Mesenchymal stem cell (in vitro differentiated cells and primary cell): ENCODE measurements around the gene OPCML.

Experiments used
- DNase-seq: peaks from one replicate; pipeline ENCODE4 v3.0.0-alpha.2; 2013
- H2AFZ ChIP-seq: one replicate; pipeline ENCODE4 v1.6.1; 2013; ENCODE audit warnings: low read depth, mild to moderate bottlenecking, control low read depth, inconsistent platforms, low read length, moderate library complexity
- H2AK5ac ChIP-seq: 2 replicates; pipeline ENCODE4 v1.6.1; 2013; ENCODE audit warnings: low read length, moderate library complexity, mild to moderate bottlenecking, inconsistent platforms; ENCODE audit not compliant: severe bottlenecking
- H2BK120ac ChIP-seq: one replicate; pipeline ENCODE4 v1.6.1; 2013; ENCODE audit warnings: low read depth, mild to moderate bottlenecking, inconsistent platforms, low read length, moderate library complexity
- H2BK12ac ChIP-seq, 2 experiments: one replicate each; pipeline ENCODE4 v1.6.1; 2013; ENCODE audit warnings: inconsistent platforms in 2 of 2, low read length in 2 of 2, mild to moderate bottlenecking in 2 of 2, moderate library complexity in 2 of 2, control low read depth in 1 of 2
- H2BK15ac ChIP-seq: one replicate; pipeline ENCODE4 v1.6.1; 2013; ENCODE audit warnings: mild to moderate bottlenecking, low read depth, inconsistent platforms; ENCODE audit not compliant: poor library complexity, severe bottlenecking
- H2BK5ac ChIP-seq: 2 replicates; pipeline ENCODE4 v1.6.1; 2013; ENCODE audit warnings: low read depth, mild to moderate bottlenecking, low read length, control low read depth, inconsistent platforms; ENCODE audit not compliant: poor library complexity, severe bottlenecking
- H3K14ac ChIP-seq, 2 experiments: one replicate each; pipeline ENCODE4 v1.6.1; 2013; ENCODE audit warnings: inconsistent platforms in 2 of 2, low read length in 2 of 2, control low read depth in 1 of 2, mild to moderate bottlenecking in 1 of 2, moderate library complexity in 1 of 2
- H3K18ac ChIP-seq, 2 experiments: one replicate each; pipeline ENCODE4 v1.6.1; 2013; ENCODE audit warnings: inconsistent platforms in 2 of 2, low read length in 2 of 2, control low read depth in 1 of 2, low read depth in 1 of 2, mild to moderate bottlenecking in 1 of 2
- H3K23ac ChIP-seq, 2 experiments: one replicate each; pipeline ENCODE4 v1.6.1; 2013; ENCODE audit warnings: inconsistent platforms in 2 of 2, low read length in 2 of 2, mild to moderate bottlenecking in 2 of 2, moderate library complexity in 2 of 2, control low read depth in 1 of 2
- H3K27ac ChIP-seq: 2 replicates; pipeline ENCODE4 v1.5.1; 2013; ENCODE audit warnings: mild to moderate bottlenecking, moderate library complexity, low read length, control low read depth, inconsistent platforms; ENCODE audit not compliant: poor library complexity, severe bottlenecking
- H3K27me3 ChIP-seq, 2 experiments: 2 replicates each; pipeline versions ENCODE4 v1.6.1 to v1.7.0; 2013; ENCODE audit warnings: low read length in 2 of 2, mild to moderate bottlenecking in 2 of 2, moderate library complexity in 2 of 2, control low read depth in 1 of 2, inconsistent platforms in 1 of 2; ENCODE audit not compliant: control insufficient read depth in 1 of 2, insufficient read depth in 1 of 2
- H3K36me3 ChIP-seq, 2 experiments: 2 replicates each; pipeline versions ENCODE4 v1.6.1 to v1.7.0; 2013; ENCODE audit warnings: low read length in 2 of 2, control low read depth in 1 of 2, inconsistent platforms in 1 of 2, low read depth in 1 of 2, mild to moderate bottlenecking in 1 of 2; ENCODE audit not compliant: insufficient read depth in 2 of 2, control insufficient read depth in 1 of 2
- H3K4ac ChIP-seq, 2 experiments: one replicate each; pipeline ENCODE4 v1.6.1; 2013; ENCODE audit warnings: inconsistent platforms in 2 of 2, low read length in 2 of 2, mild to moderate bottlenecking in 2 of 2, moderate library complexity in 2 of 2, control low read depth in 1 of 2, low read depth in 1 of 2
- H3K4me1 ChIP-seq: 2 replicates; pipeline ENCODE4 v1.6.1; 2013; ENCODE audit warnings: low read depth, low read length, control low read depth; ENCODE audit not compliant: control insufficient read depth, insufficient read depth
- H3K4me2 ChIP-seq: 2 replicates; pipeline ENCODE4 v1.6.1; 2013; ENCODE audit warnings: low read length, mild to moderate bottlenecking, inconsistent platforms; ENCODE audit not compliant: poor library complexity, severe bottlenecking
- H3K4me3 ChIP-seq, 2 experiments: 2 replicates each; pipeline versions ENCODE4 v1.5.1 to v1.7.0; 2013; ENCODE audit warnings: low read length in 2 of 2, mild to moderate bottlenecking in 2 of 2, control low read depth in 1 of 2, low read depth in 1 of 2; ENCODE audit not compliant: insufficient read depth in 1 of 2
- H3K79me1 ChIP-seq: replicated peaks from 2 replicates; pipeline ENCODE4 v1.6.1; 2013; ENCODE audit warnings: mild to moderate bottlenecking, control low read depth, low read length, inconsistent platforms; ENCODE audit not compliant: poor library complexity, severe bottlenecking
- H3K9ac ChIP-seq: 2 replicates; pipeline ENCODE4 v1.7.0; 2013; ENCODE audit warnings: mild to moderate bottlenecking, low read length, moderate library complexity
- H3K9me3 ChIP-seq: 2 replicates; pipeline ENCODE4 v1.7.0; 2013; ENCODE audit warnings: mild to moderate bottlenecking, low read length; ENCODE audit not compliant: control insufficient read depth
- H4K8ac ChIP-seq: one replicate; pipeline ENCODE4 v1.6.1; 2013; ENCODE audit warnings: inconsistent platforms, mild to moderate bottlenecking, low read length, moderate library complexity
- H4K91ac ChIP-seq: one replicate; pipeline ENCODE4 v1.6.1; 2013; ENCODE audit warnings: mild to moderate bottlenecking, low read length, inconsistent platforms
- WGBS: methylation state at CpG from one replicate; pipeline ENCODE4 v1.1.7; 2013; ENCODE audit warnings: mixed read lengths; 5-methylcytosine and 5-hydroxymethylcytosine counted together

OPCML gene

GRCh38 chr11:133541021-133541719, 8.9 kb upstream of the OPCML start:
- Histone ChIP-seq H2BK120ac (no peak overlapping the region), H3K27ac (no peak overlapping the region), H3K36me3 (no peaks in the 10 kb centered on the region), H2AK5ac (no peak overlapping the region), H3K4me1 (no peaks in the 10 kb centered on the region), H4K91ac (no peak overlapping the region), H3K23ac (no peak overlapping the region), H3K4me3 (no peak overlapping the region), H3K9me3 (no peaks in the 10 kb centered on the region), H3K4me2 (no peak overlapping the region), H3K4ac (no peak overlapping the region), H3K79me1 (no peaks in the 10 kb centered on the region), H3K18ac (no peak overlapping the region), H3K9ac (no peak overlapping the region), H3K14ac (no peak overlapping the region), H2BK15ac (no peak overlapping the region), H3K27me3 (no peaks in the 10 kb centered on the region), H2BK12ac (no peak overlapping the region), H4K8ac (no peak overlapping the region), H2BK5ac (no peak overlapping the region), H2AFZ (no peak overlapping the region)
- DNase-seq: no peak
- WGBS: 26% methylated on average over 9 of the region's 10 CpGs

- Histone ChIP-seq H3K36me3 (no peaks in the 10 kb centered on the region), H2AFZ (no peak overlapping the region), H3K27ac (no peak overlapping the region), H3K79me1 (no peaks in the 10 kb centered on the region), H3K23ac (no peak overlapping the region), H3K4me1 (no peaks in the 10 kb centered on the region), H3K4ac (no peak overlapping the region), H2BK12ac (no peak overlapping the region), H3K9ac (no peak overlapping the region), H2BK15ac (no peak overlapping the region), H3K18ac (no peak overlapping the region), H3K4me2 (no peak overlapping the region), H2AK5ac (no peak overlapping the region), H2BK5ac (no peak overlapping the region), H4K91ac (no peak overlapping the region), H3K9me3 (no peaks in the 10 kb centered on the region), H3K4me3 (no peak overlapping the region), H2BK120ac (no peak overlapping the region), H3K14ac (no peak overlapping the region), H4K8ac (no peak overlapping the region), H3K27me3 (peaks cover 0 to 15% of the 10 kb centered on the region in 2 experiments)
- no peak for DNase-seq
- WGBS: 85% methylated on average over 1 of the region's 1 CpG
Observed at GRCh38 chr11:133536198-133536597, 3.9 kb upstream of the OPCML start.

- Histone ChIP-seq H3K14ac (no peak overlapping the region), H3K9me3 (no peaks in the 10 kb centered on the region), H2BK120ac (no peak overlapping the region), H2AK5ac (no peak overlapping the region), H3K4me2 (no peak overlapping the region), H2BK5ac (no peak overlapping the region), H3K18ac (no peak overlapping the region), H3K36me3 (no peaks in the 10 kb centered on the region), H2AFZ (no peak overlapping the region), H3K9ac (no peak overlapping the region), H3K4me1 (no peaks in the 10 kb centered on the region), H4K91ac (no peak overlapping the region), H3K27ac (no peak overlapping the region), H3K4me3 (no peak overlapping the region), H2BK12ac (no peak overlapping the region), H2BK15ac (no peak overlapping the region), H4K8ac (no peak overlapping the region), H3K27me3 (peaks cover 0 to 26% of the 10 kb centered on the region in 2 experiments), H3K4ac (no peak overlapping the region), H3K23ac (no peak overlapping the region), H3K79me1 (no peaks in the 10 kb centered on the region)
- DNase-seq: no peak
- WGBS: 42% methylated on average over 6 of the region's 6 CpGs
Observed at GRCh38 chr11:133533205-133533604, 904 bp upstream of the OPCML start.

GRCh38 chr11:133531458-133531857, 843 bp downstream of the OPCML start:
- H2BK15ac ChIP-seq: no peak overlapping the region
- no peak overlapping the region for H3K18ac ChIP-seq
- no peak overlapping the region for H2BK120ac ChIP-seq
- no peak overlapping the region for H3K4me3 ChIP-seq
- H3K4ac ChIP-seq: no peak overlapping the region
- H3K36me3 ChIP-seq: no peaks in the 10 kb centered on the region
- H3K14ac ChIP-seq: no peak overlapping the region
- no peaks in the 10 kb centered on the region for H3K79me1 ChIP-seq
- no peaks in the 10 kb centered on the region for H3K4me1 ChIP-seq
- H3K23ac ChIP-seq: no peak overlapping the region
- no peak overlapping the region for H3K27ac ChIP-seq
- no peaks in the 10 kb centered on the region for H3K9me3 ChIP-seq
- H3K9ac ChIP-seq: no peak overlapping the region
- no peak overlapping the region for H2BK5ac ChIP-seq
- H2AFZ ChIP-seq: no peak overlapping the region
- WGBS: 5% methylated on average over 5 of the region's 6 CpGs
- no peak for DNase-seq
- no peak overlapping the region for H4K91ac ChIP-seq
- H2BK12ac ChIP-seq: no peak overlapping the region
- H3K4me2 ChIP-seq: no peak overlapping the region
- peaks cover 0 to 26% of the 10 kb centered on the region in 2 experiments for H3K27me3 ChIP-seq
- H2AK5ac ChIP-seq: no peak overlapping the region
- no peak overlapping the region for H4K8ac ChIP-seq
